22Rv1 (cell line): ENCODE measurements around the gene COMTD1.
"Not testable (repeated sequence)": the region's sequence is repeated elsewhere in the genome, so short reads cannot be mapped to it uniquely, and the experiment has no call there.

Experiments used
- ZFX ChIP-seq: fragments of 450-650 bp; IDR thresholded peaks from 2 replicates; pipeline ENCODE4 v1.6.1; 2017; ENCODE audit warnings: antibody characterized with exemption, borderline replicate concordance
- TF ChIP-seq, protein P1 (sequence below): fragments of 450-650 bp; IDR thresholded peaks from 2 replicates; pipeline ENCODE4 v1.5.1; 2017; ENCODE audit warnings: mild to moderate bottlenecking

DNA sequence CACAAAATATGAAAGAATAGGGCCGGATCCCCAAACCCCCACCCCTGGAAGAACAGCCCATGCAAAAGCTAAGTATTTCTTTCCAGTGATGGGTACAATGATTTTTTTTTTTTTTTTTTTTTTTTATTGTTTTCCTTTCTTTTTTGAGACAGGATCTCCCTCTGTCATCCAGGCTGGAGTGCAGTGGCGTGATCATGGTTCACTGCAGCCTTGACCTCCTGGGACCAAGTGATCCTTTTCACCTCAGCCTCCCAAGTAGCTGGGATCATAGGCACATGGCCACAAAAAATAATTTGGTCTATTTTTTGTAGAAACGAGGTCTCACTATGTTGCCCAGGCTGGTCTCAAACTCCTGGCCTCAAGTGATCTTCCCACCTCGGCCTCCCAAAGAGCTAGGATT, 41.1 kb downstream of the COMTD1 start:
- TF ChIP-seq, protein P1, sequence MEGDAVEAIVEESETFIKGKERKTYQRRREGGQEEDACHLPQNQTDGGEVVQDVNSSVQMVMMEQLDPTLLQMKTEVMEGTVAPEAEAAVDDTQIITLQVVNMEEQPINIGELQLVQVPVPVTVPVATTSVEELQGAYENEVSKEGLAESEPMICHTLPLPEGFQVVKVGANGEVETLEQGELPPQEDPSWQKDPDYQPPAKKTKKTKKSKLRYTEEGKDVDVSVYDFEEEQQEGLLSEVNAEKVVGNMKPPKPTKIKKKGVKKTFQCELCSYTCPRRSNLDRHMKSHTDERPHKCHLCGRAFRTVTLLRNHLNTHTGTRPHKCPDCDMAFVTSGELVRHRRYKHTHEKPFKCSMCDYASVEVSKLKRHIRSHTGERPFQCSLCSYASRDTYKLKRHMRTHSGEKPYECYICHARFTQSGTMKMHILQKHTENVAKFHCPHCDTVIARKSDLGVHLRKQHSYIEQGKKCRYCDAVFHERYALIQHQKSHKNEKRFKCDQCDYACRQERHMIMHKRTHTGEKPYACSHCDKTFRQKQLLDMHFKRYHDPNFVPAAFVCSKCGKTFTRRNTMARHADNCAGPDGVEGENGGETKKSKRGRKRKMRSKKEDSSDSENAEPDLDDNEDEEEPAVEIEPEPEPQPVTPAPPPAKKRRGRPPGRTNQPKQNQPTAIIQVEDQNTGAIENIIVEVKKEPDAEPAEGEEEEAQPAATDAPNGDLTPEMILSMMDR = not testable (repeated sequence)
- not testable (repeated sequence) for TF ChIP-seq ZFX
